Natural killer cell (primary cell): ENCODE measurements around the gene CACNA2D4. TPM values are rescaled to one million over a fixed set of nuclear protein-coding genes. Genes with fewer than 3 reads are reported as not detected.

ENCODE experiments used
- ATAC-seq, 3 donors: fragments of 150-1000 bp in 2 of 3; fragments of 200-7000 bp in 1 of 3; cut with Tn5 transposase; 1 replicate in 1 of 3; 2 replicates in 2 of 3; pipeline ENCODE4 v1.10.0; 2021; ENCODE audit warnings: mild to moderate bottlenecking in 2 of 3, moderate library complexity in 2 of 3
- DNase-seq, 2 donors: peaks; one replicate each; pipeline versions ENCODE4 v3.0.0 to v3.0.0-alpha.2; 2013 to 2021; ENCODE audit warnings: mixed read lengths in 1 of 2
- H3K27ac ChIP-seq: one replicate; pipeline ENCODE4 v1.5.1; 2013; ENCODE audit warnings: mild to moderate bottlenecking, low read length
- H3K27me3 ChIP-seq: one replicate; pipeline ENCODE4 v1.6.1; 2013; ENCODE audit warnings: low read length; ENCODE audit not compliant: control insufficient read depth, insufficient read depth
- H3K36me3 ChIP-seq: one replicate; pipeline ENCODE4 v1.6.1; 2013; ENCODE audit warnings: low read length; ENCODE audit not compliant: control insufficient read depth, insufficient read depth
- H3K4me1 ChIP-seq: one replicate; pipeline ENCODE4 v1.6.1; 2013; ENCODE audit warnings: low read length; ENCODE audit not compliant: control insufficient read depth, insufficient read depth
- H3K4me3 ChIP-seq: one replicate; pipeline ENCODE4 v1.5.1; 2013; ENCODE audit warnings: low read length
- H3K9me3 ChIP-seq: one replicate; pipeline ENCODE4 v1.6.1; 2013; ENCODE audit warnings: low read length; ENCODE audit not compliant: control insufficient read depth, insufficient read depth
- H3K27ac Mint-ChIP-seq, 2 donors: one replicate each; pipeline ENCODE4 v1.8.0; 2022; ENCODE audit warnings: mild to moderate bottlenecking in 2 of 2, mixed read lengths in 2 of 2, moderate library complexity in 1 of 2
- H3K27me3 Mint-ChIP-seq, 2 donors: one replicate each; pipeline ENCODE4 v1.8.0; 2022; ENCODE audit warnings: low read depth in 2 of 2, mixed read lengths in 2 of 2
- H3K36me3 Mint-ChIP-seq: one replicate; pipeline ENCODE4 v1.8.0; 2022; ENCODE audit warnings: mixed read lengths
- H3K4me1 Mint-ChIP-seq, 2 donors: one replicate each; pipeline ENCODE4 v1.8.0; 2022; ENCODE audit warnings: mixed read lengths in 2 of 2
- H3K4me3 Mint-ChIP-seq: one replicate; pipeline ENCODE4 v1.8.0; 2022; ENCODE audit warnings: mild to moderate bottlenecking, moderate library complexity, mixed read lengths
- H3K9me3 Mint-ChIP-seq, 2 donors: one replicate each; pipeline ENCODE4 v1.8.0; 2022; ENCODE audit warnings: mixed read lengths in 2 of 2
- WGBS: methylation state at CpG from one replicate; pipeline ENCODE4 v1.1.7; 2013; ENCODE audit warnings: missing lambda C conversion rate; ENCODE audit not compliant: insufficient coverage; 5-methylcytosine and 5-hydroxymethylcytosine counted together
- intact Hi-C: fragments of 100-400 bp; cut with micrococcal nuclease; formaldehyde crosslinking; loops from one replicate; pipeline ENCODE4 v1.14.2; 2022
- total RNA-seq, 4 donors: library from RNA; stranded (reverse); fragments of 120-200 nt in 1 of 4; gene quantifications; one replicate each; pipeline versions ENCODE4 v1.2.3 to v1.2.4, GENCODE V29; 2013 to 2022
- TF ChIP-seq, protein P1 (sequence below): fragments of 200-600 bp; IDR thresholded peaks from one replicate; pipeline ENCODE4 v1.8.0; 2022; ENCODE audit warnings: antibody characterized with exemption

The CACNA2D4 gene
- total RNA-seq, 3 donors from 2014 or later (not counting 1 experiment from before 2014, with no cell fraction given): 26.5 to 49.6 (median 34.9) TPM

DNA sequence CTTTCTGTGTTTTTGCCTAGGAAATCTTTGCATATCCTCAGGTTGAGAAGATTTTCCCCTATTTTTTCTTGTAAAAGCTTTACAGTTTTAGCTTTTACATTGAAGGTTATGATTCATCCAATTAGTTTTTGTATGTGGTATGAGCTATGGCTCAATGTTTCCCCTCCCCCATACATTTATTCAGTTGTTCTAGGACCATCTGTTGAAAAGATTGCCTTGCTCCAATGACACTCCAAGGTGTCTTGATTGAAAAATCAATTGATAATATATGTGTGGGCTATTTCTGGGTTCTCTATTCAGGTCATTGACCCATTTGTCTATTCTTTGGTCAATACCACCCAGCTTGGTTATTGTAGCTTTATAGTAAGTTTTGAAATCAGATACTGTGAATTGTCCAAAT is 55.5 kb downstream of the CACNA2D4 start:
- DNase-seq: no peak
- H3K27ac Mint-ChIP-seq: no peak overlapping the region
- H3K9me3 Mint-ChIP-seq: no peaks in the 10 kb centered on the region
- no peaks in the 10 kb centered on the region for H3K9me3 ChIP-seq
- no peak overlapping the region for H3K27ac ChIP-seq
- no peaks in the 10 kb centered on the region for H3K36me3 Mint-ChIP-seq
- no peaks in the 10 kb centered on the region for H3K36me3 ChIP-seq
- TF ChIP-seq, protein P1, sequence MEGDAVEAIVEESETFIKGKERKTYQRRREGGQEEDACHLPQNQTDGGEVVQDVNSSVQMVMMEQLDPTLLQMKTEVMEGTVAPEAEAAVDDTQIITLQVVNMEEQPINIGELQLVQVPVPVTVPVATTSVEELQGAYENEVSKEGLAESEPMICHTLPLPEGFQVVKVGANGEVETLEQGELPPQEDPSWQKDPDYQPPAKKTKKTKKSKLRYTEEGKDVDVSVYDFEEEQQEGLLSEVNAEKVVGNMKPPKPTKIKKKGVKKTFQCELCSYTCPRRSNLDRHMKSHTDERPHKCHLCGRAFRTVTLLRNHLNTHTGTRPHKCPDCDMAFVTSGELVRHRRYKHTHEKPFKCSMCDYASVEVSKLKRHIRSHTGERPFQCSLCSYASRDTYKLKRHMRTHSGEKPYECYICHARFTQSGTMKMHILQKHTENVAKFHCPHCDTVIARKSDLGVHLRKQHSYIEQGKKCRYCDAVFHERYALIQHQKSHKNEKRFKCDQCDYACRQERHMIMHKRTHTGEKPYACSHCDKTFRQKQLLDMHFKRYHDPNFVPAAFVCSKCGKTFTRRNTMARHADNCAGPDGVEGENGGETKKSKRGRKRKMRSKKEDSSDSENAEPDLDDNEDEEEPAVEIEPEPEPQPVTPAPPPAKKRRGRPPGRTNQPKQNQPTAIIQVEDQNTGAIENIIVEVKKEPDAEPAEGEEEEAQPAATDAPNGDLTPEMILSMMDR: no peak
- peaks cover 16 to 30% of the 10 kb centered on the region in 2 donors for H3K27me3 Mint-ChIP-seq
- H3K27me3 ChIP-seq: no peaks in the 10 kb centered on the region
- H3K4me3 Mint-ChIP-seq: no peak overlapping the region
- no peaks in the 10 kb centered on the region for H3K4me1 ChIP-seq
- H3K4me1 Mint-ChIP-seq: no peaks in the 10 kb centered on the region
- no peak for ATAC-seq
- no peak overlapping the region for H3K4me3 ChIP-seq
- intact Hi-C loops: no loop called here

DNA sequence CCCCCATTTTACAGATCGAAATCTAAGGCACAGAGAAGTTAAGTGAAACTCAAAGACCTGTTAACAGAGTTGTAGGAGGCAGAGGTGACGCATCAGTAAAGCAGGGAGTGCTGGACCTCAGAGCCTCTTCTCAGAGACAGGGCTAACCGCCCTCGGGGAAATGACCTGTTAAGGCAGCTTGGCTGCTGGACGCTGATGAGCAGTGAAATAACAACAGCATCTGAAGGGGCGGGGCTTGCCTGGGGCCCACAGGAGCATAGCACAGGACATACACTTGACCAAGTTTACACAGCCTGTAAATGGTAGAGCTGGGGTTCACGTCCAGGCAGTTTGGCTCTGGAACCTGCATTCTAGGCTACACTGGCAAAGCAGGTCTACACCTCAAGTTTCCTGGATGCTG is 58.8 kb downstream of the CACNA2D4 start:
- H3K27me3 ChIP-seq: no peaks in the 10 kb centered on the region
- no peaks in the 10 kb centered on the region for H3K36me3 Mint-ChIP-seq
- H3K4me1 ChIP-seq: no peaks in the 10 kb centered on the region
- DNase-seq (no peak), ATAC-seq (no peak)
- H3K27ac Mint-ChIP-seq: no peak overlapping the region
- H3K4me1 Mint-ChIP-seq: no peaks in the 10 kb centered on the region
- TF ChIP-seq, protein P1: no peak
- H3K4me3 Mint-ChIP-seq: no peak overlapping the region
- H3K27me3 Mint-ChIP-seq: peaks cover 11 to 16% of the 10 kb centered on the region in 2 donors
- no peaks in the 10 kb centered on the region for H3K9me3 Mint-ChIP-seq
- H3K9me3 ChIP-seq: peaks cover 8% of the 10 kb centered on the region
- 89% methylated on average over 7 of the region's 7 CpGs for WGBS
- no peak overlapping the region for H3K4me3 ChIP-seq
- H3K36me3 ChIP-seq: no peaks in the 10 kb centered on the region
- intact Hi-C loops: no loop called here
- H3K27ac ChIP-seq: no peak overlapping the region

DNA sequence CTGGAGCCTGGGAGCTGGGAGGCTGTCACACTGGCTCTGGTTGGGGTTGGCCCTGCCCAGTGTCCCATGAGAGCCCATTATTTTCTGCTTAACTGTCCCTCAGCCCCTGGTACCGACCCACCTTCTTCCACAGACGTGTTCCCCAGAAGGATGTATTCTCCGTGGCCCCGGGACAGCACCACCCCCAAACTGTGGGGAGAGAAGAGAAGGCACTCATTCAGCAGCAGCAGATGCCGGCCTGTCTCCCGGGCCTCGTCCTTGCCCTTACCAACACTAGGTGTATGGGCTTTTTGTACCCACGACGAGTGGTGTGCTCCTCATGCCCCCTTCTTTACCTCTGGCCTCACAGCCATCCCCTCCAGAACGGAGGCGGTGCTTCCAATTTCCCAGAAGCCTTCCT is 60.0 kb downstream of the CACNA2D4 start:
- peaks cover 6 to 16% of the 10 kb centered on the region in 2 donors for H3K27me3 Mint-ChIP-seq
- H3K4me3 Mint-ChIP-seq: no peak overlapping the region
- Histone ChIP-seq H3K4me1 (no peaks in the 10 kb centered on the region), H3K27me3 (no peaks in the 10 kb centered on the region), H3K36me3 (no peaks in the 10 kb centered on the region), H3K27ac (no peak overlapping the region), H3K4me3 (no peak overlapping the region), H3K9me3 (peaks cover 8% of the 10 kb centered on the region)
- no peak for ATAC-seq
- WGBS: 88% methylated on average over 11 of the region's 11 CpGs
- no peak for DNase-seq
- no peak overlapping the region for H3K27ac Mint-ChIP-seq
- intact Hi-C loops: no loop called here
- no peaks in the 10 kb centered on the region for H3K36me3 Mint-ChIP-seq
- no peaks in the 10 kb centered on the region for H3K4me1 Mint-ChIP-seq
- no peaks in the 10 kb centered on the region for H3K9me3 Mint-ChIP-seq
- TF ChIP-seq, protein P1: no peak

DNA sequence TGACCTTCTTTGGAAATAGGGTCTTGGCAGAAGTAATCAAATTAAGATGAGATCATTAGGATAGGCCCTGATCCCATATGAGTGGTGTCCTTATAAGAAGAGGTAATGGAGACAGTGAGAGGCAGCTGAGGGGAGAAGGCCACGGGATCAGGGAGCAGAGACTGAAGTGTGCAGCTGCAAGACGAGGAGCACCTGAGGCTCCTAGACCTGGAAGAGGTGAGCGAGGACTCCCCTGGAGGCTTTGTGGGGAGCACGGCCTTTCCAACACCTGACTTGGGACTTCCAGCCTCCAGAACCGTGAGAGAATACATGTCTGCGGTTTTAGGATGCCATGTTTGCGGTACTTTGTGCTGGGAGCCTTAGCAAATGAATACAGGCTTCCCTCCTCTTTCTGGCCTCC is 60.6 kb downstream of the CACNA2D4 start:
- no peaks in the 10 kb centered on the region for H3K36me3 Mint-ChIP-seq
- H3K9me3 Mint-ChIP-seq: no peaks in the 10 kb centered on the region
- no peaks in the 10 kb centered on the region for H3K4me1 Mint-ChIP-seq
- no peaks in the 10 kb centered on the region for H3K4me1 ChIP-seq
- H3K4me3 ChIP-seq: no peak overlapping the region
- no peak overlapping the region for H3K4me3 Mint-ChIP-seq
- TF ChIP-seq, protein P1: no peak
- no peak overlapping the region for H3K27ac Mint-ChIP-seq
- H3K9me3 ChIP-seq: peaks cover 8% of the 10 kb centered on the region
- ATAC-seq (no peak), DNase-seq (no peak)
- H3K36me3 ChIP-seq: no peaks in the 10 kb centered on the region
- WGBS: 87% methylated on average over 7 of the region's 7 CpGs
- H3K27ac ChIP-seq: no peak overlapping the region
- no peaks in the 10 kb centered on the region for H3K27me3 ChIP-seq
- H3K27me3 Mint-ChIP-seq: peaks cover 0 to 16% of the 10 kb centered on the region in 2 donors
- intact Hi-C loops: no loop called here
